H1 (cell line): ENCODE data around the gene POU3F1. TPM values are rescaled to one million over a fixed set of nuclear protein-coding genes. Genes with fewer than 3 reads are reported as not detected.
A peak's percentile ranks its signal among the peaks of the same experiment; 100 is the strongest.

Experiments
- CTCF ChIA-PET: fragments of 300-600 bp; sonication (Branson Sonifier 250); formaldehyde crosslinking; loops from one replicate; lab custom pipeline; 2021; ENCODE audit not compliant: partially characterized antibody; lab: Charles Lee
- POLR2A ChIA-PET: fragments of 300-600 bp; sonication (Branson Sonifier 250); formaldehyde crosslinking; loops from one replicate; lab custom pipeline; 2021; ENCODE audit warnings: inconsistent platforms; ENCODE audit not compliant: partially characterized antibody; lab: Charles Lee
- DNase-seq, 2 experiments: peaks; one replicate each; pipeline versions ENCODE4 v3.0.0 to v3.0.0-alpha.2; 2010 to 2022; ENCODE audit warnings: low spot score in 2 of 2, low read depth in 1 of 2, mixed read lengths in 1 of 2
- FAIRE-seq: peaks from 2 replicates; lab custom pipeline; 2011; peaks lifted over from hg19 to GRCh38; lab: Jason Lieb, UNC
- H2AFZ ChIP-seq: 2 replicates; pipeline ENCODE4 v1.8.1; 2012; ENCODE audit warnings: low read length, inconsistent platforms
- H2AK5ac ChIP-seq: 2 replicates; pipeline ENCODE4 v1.6.1; 2013; ENCODE audit warnings: low read depth, low read length
- H2BK120ac ChIP-seq: replicated peaks from 2 replicates; pipeline ENCODE3; 2013; ENCODE audit warnings: low read depth, low read length, inconsistent platforms
- H2BK12ac ChIP-seq: 2 replicates; pipeline ENCODE4 v1.6.1; 2013; ENCODE audit warnings: low read depth, low read length
- H2BK15ac ChIP-seq: 2 replicates; pipeline ENCODE4 v1.6.1; 2013; ENCODE audit warnings: low read length
- H2BK20ac ChIP-seq: 2 replicates; pipeline ENCODE4 v1.6.1; 2013; ENCODE audit warnings: low read length
- H2BK5ac ChIP-seq: 2 replicates; pipeline ENCODE4 v1.6.1; 2013; ENCODE audit warnings: low read depth, low read length
- H3K14ac ChIP-seq: 2 replicates; pipeline ENCODE4 v1.6.1; 2013; ENCODE audit warnings: inconsistent platforms; ENCODE audit not compliant: insufficient read length
- H3K18ac ChIP-seq: 2 replicates; pipeline ENCODE4 v1.6.1; 2013; ENCODE audit warnings: low read length; ENCODE audit errors: extremely low read depth
- H3K23ac ChIP-seq: 2 replicates; pipeline ENCODE4 v1.6.1; 2013; ENCODE audit warnings: inconsistent platforms; ENCODE audit not compliant: insufficient read length
- H3K23me2 ChIP-seq: 2 replicates; pipeline ENCODE4 v1.6.1; 2013; ENCODE audit warnings: low read depth, low read length
- H3K27ac ChIP-seq: 2 replicates; pipeline ENCODE4 v1.6.1; 2011; ENCODE audit warnings: low read depth, low read length, inconsistent platforms
- H3K27me3 ChIP-seq, 4 experiments: replicated peaks in 1 of 4; 1 replicate in 1 of 4; 2 replicates in 3 of 4; pipeline versions ENCODE4 v1.6.1 to v1.8.1; 2011 to 2013; ENCODE audit warnings: low read length in 3 of 4, mild to moderate bottlenecking in 3 of 4, inconsistent platforms in 2 of 4, mixed read lengths in 2 of 4, moderate library complexity in 1 of 4; ENCODE audit not compliant: control insufficient read depth in 3 of 4, insufficient read depth in 3 of 4; ENCODE audit errors: extremely low read depth in 1 of 4
- H3K36me3 ChIP-seq, 4 experiments: 2 replicates each; pipeline versions ENCODE4 v1.6.1 to v1.8.1; 2011 to 2013; ENCODE audit warnings: mild to moderate bottlenecking in 4 of 4, low read length in 3 of 4, moderate library complexity in 2 of 4, control low read depth in 1 of 4, inconsistent platforms in 1 of 4; ENCODE audit not compliant: insufficient read depth in 4 of 4, control insufficient read depth in 2 of 4
- H3K4ac ChIP-seq: replicated peaks from 2 replicates; pipeline ENCODE3; 2013; ENCODE audit warnings: low read length, low read depth, mixed read lengths, inconsistent platforms; ENCODE audit not compliant: insufficient read length
- H3K4me1 ChIP-seq, 4 experiments: replicated peaks in 1 of 4; 1 replicate in 1 of 4; 2 replicates in 3 of 4; pipeline versions ENCODE4 v1.6.1 to v1.8.1; 2011 to 2013; ENCODE audit warnings: low read length in 3 of 4, inconsistent platforms in 2 of 4, mixed read lengths in 1 of 4; ENCODE audit not compliant: insufficient read depth in 4 of 4, control insufficient read depth in 3 of 4
- H3K4me2 ChIP-seq, 2 experiments: 2 replicates each; pipeline versions ENCODE4 v1.6.1 to v1.8.1; 2011 to 2013; ENCODE audit warnings: low read depth in 2 of 2, low read length in 2 of 2, control low read depth in 1 of 2, inconsistent platforms in 1 of 2, mild to moderate bottlenecking in 1 of 2; ENCODE audit not compliant: insufficient read depth in 1 of 2
- H3K4me3 ChIP-seq, 4 experiments: fragments of 200-600, 300-600 bp in 1 of 4; sonication (generic), shearing (Covaris generic), sonication (Bioruptor Twin) in 1 of 4; 2 replicates each; pipeline versions ENCODE4 v1.5.1 to v1.8.1; 2011 to 2016; ENCODE audit warnings: low read length in 4 of 4, low read depth in 3 of 4, control low read depth in 2 of 4, inconsistent platforms in 2 of 4, mild to moderate bottlenecking in 2 of 4, mixed read lengths in 1 of 4, moderate library complexity in 1 of 4; ENCODE audit not compliant: insufficient read depth in 2 of 4; ENCODE audit errors: extremely low read depth in 1 of 4
- H3K56ac ChIP-seq: replicated peaks from 2 replicates; pipeline ENCODE3; 2013; ENCODE audit warnings: low read depth, mild to moderate bottlenecking, mixed read lengths, low read length, inconsistent platforms; ENCODE audit not compliant: insufficient read length
- H3K79me1 ChIP-seq: 2 replicates; pipeline ENCODE4 v1.6.1; 2013; ENCODE audit warnings: low read depth, low read length, control low read depth
- H3K79me2 ChIP-seq, 2 experiments: 2 replicates each; pipeline versions ENCODE4 v1.6.1 to v1.8.1; 2012 to 2013; ENCODE audit warnings: low read length in 2 of 2, mild to moderate bottlenecking in 2 of 2, inconsistent platforms in 1 of 2; ENCODE audit not compliant: insufficient read depth in 2 of 2, control insufficient read depth in 1 of 2
- H3K9ac ChIP-seq, 4 experiments: replicated peaks in 1 of 4; 1 replicate in 1 of 4; 2 replicates in 3 of 4; pipeline versions ENCODE4 v1.6.1 to v1.8.1; 2011 to 2013; ENCODE audit warnings: low read depth in 3 of 4, low read length in 3 of 4, control low read depth in 2 of 4, mild to moderate bottlenecking in 2 of 4, moderate library complexity in 2 of 4, inconsistent platforms in 1 of 4; ENCODE audit errors: extremely low read depth in 1 of 4
- H3K9me3 ChIP-seq, 2 experiments: 2 replicates each; pipeline versions ENCODE4 v1.6.1 to v1.8.1; 2012 to 2013; ENCODE audit warnings: mild to moderate bottlenecking in 2 of 2, moderate library complexity in 2 of 2, control low read depth in 1 of 2, inconsistent platforms in 1 of 2, low read depth in 1 of 2, low read length in 1 of 2, mixed read lengths in 1 of 2; ENCODE audit not compliant: insufficient read depth in 2 of 2
- H4K20me1 ChIP-seq, 2 experiments: replicated peaks in 1 of 2; 2 replicates each; pipeline versions ENCODE3 to v1.8.1; 2011 to 2013; ENCODE audit warnings: inconsistent platforms in 2 of 2, low read length in 2 of 2, mild to moderate bottlenecking in 1 of 2; ENCODE audit not compliant: insufficient read depth in 2 of 2, control insufficient read depth in 1 of 2
- H4K5ac ChIP-seq: 2 replicates; pipeline ENCODE4 v1.6.1; 2013; ENCODE audit warnings: low read length, low read depth, mixed read lengths, inconsistent platforms; ENCODE audit not compliant: insufficient read length
- H4K8ac ChIP-seq: 2 replicates; pipeline ENCODE4 v1.8.0; 2013; ENCODE audit warnings: mild to moderate bottlenecking, moderate library complexity, low read length, inconsistent platforms; ENCODE audit not compliant: insufficient read depth; ENCODE audit errors: extremely low read depth
- H4K91ac ChIP-seq: replicated peaks from 2 replicates; pipeline ENCODE3; 2013; ENCODE audit warnings: low read length, mixed read lengths, inconsistent platforms; ENCODE audit not compliant: insufficient read length
- CREB1 ChIP-seq: IDR thresholded peaks from 2 replicates; pipeline ENCODE4 v1.6.1; 2012; ENCODE audit warnings: inconsistent platforms
- EP300 ChIP-seq, 2 experiments: IDR thresholded peaks; 1 replicate in 1 of 2; 2 replicates in 1 of 2; pipeline ENCODE4 v1.6.1; 2011 to 2012; ENCODE audit warnings: low read depth in 2 of 2, low read length in 2 of 2, mild to moderate bottlenecking in 2 of 2, borderline replicate concordance in 1 of 2, inconsistent platforms in 1 of 2, moderate library complexity in 1 of 2
- HDAC2 ChIP-seq, 2 experiments: fragments of 300-600 bp in 1 of 2; sonication (generic) in 1 of 2; IDR thresholded peaks; 2 replicates each; pipeline ENCODE4 v1.6.1; 2011 to 2012; ENCODE audit warnings: low read depth in 2 of 2, low read length in 2 of 2, mild to moderate bottlenecking in 2 of 2, moderate library complexity in 2 of 2, borderline replicate concordance in 1 of 2, inconsistent platforms in 1 of 2
- KDM5A ChIP-seq: fragments of 200-600 bp; IDR thresholded peaks from 2 replicates; pipeline ENCODE4 v1.7.1; 2012; ENCODE audit warnings: mild to moderate bottlenecking, low read length, inconsistent platforms, mixed read lengths
- PHF8 ChIP-seq: fragments of 200-600 bp; sonication (generic); conservative IDR thresholded peaks from 2 replicates; pipeline ENCODE4 v1.7.1; 2012; ENCODE audit warnings: low read depth, mild to moderate bottlenecking, inconsistent platforms, low read length, moderate library complexity
- RXRA ChIP-seq: IDR thresholded peaks from 2 replicates; pipeline ENCODE4 v1.6.1; 2011; ENCODE audit warnings: low read depth, mild to moderate bottlenecking, low read length, moderate library complexity; ENCODE audit not compliant: insufficient read depth
- SRF ChIP-seq: IDR thresholded peaks from 2 replicates; pipeline ENCODE4 v1.6.1; 2011; ENCODE audit warnings: mild to moderate bottlenecking, low read depth, low read length, moderate library complexity
- YY1 ChIP-seq: IDR thresholded peaks from 2 replicates; pipeline ENCODE4 v1.6.1; 2011; ENCODE audit warnings: low read depth, mild to moderate bottlenecking, low read length
- WGBS, 2 experiments: shearing (Covaris generic) in 1 of 2; methylation state at CpG; one replicate each; pipeline versions ENCODE4 v1.1.6 to v1.1.7; 2013 to 2015; ENCODE audit warnings: low lambda C conversion rate in 2 of 2, mixed read lengths in 2 of 2, inconsistent platforms in 1 of 2, low coverage in 1 of 2, missing lambda C conversion rate in 1 of 2; ENCODE audit not compliant: insufficient replicate concordance in 2 of 2, insufficient coverage in 1 of 2, insufficient read length in 1 of 2; ENCODE audit errors: extremely low coverage in 1 of 2, missing lambda C conversion rate in 1 of 2; 5-methylcytosine and 5-hydroxymethylcytosine counted together
- polyA plus RNA-seq, 7 experiments: library from polyadenylated mRNA; depleted of rRNA in 3 of 7; stranded (reverse) in 5 of 7; unstranded in 2 of 7; fragments of >200 nt in 5 of 7; fragments of 200-250 nt in 2 of 7; gene quantifications; 1 replicate in 5 of 7; 2 replicates in 1 of 7; 4 replicates in 1 of 7; pipeline versions ENCODE4 v1.2.1 to v1.2.3, GENCODE V29; 2011 to 2013; ENCODE audit warnings: missing spikeins in 2 of 7, mixed read lengths in 2 of 7
- total RNA-seq: library from RNA; stranded (reverse); fragmentation: NEBNext Ultra II Directional; extraction: Animal tissue kit (Norgen Biotek cat#: 25700); gene quantifications from 2 replicates; pipeline ENCODE4 v1.2.1, GENCODE V29; 2021
- TF ChIP-seq, protein P1 (sequence below): IDR thresholded peaks from 2 replicates; pipeline ENCODE4 v1.6.1; 2011; ENCODE audit warnings: low read length, improper control_type of control experiment

POU3F1 gene
- total and polyA plus RNA-seq, 2 of the 8 experiments (the other 6 are each of a cell fraction or from before 2014, with no cell fraction given) = 4.2 to 10.8 TPM

GRCh38 chr1:37995751-37996345 is 50.7 kb downstream of the POU3F1 start:
- peak; percentile 28 for FAIRE-seq
- WGBS, 2 experiments = 6% methylated on average over 39 of the region's 46 CpGs; no CpG with 5 or more reads in 1 of the 2 experiments
- no peak overlapping the region for H3K14ac ChIP-seq
- DNase-seq = peak; percentile 87 to 89
- H3K79me2 ChIP-seq = no peaks in the 10 kb centered on the region
- H4K5ac ChIP-seq = peak overlapping the region; percentile 76
- peak overlapping the region; percentile 81 for H3K4ac ChIP-seq
- H2BK15ac ChIP-seq = no peak overlapping the region
- H3K56ac ChIP-seq = peak overlapping the region; percentile 90
- H2BK5ac ChIP-seq = peak overlapping the region; percentile 85; the same call in 1 of the 2 replicates
- no peak overlapping the region for H3K23ac ChIP-seq
- H2BK20ac ChIP-seq = no peak overlapping the region
- no peak overlapping the region; the same call in 1 of the 2 replicates for H2BK12ac ChIP-seq
- H4K91ac ChIP-seq = peak overlapping the region; percentile 69
- H2BK120ac ChIP-seq = peak overlapping the region; percentile 3
- peak overlapping the region; percentile 81 for H4K8ac ChIP-seq
- H3K79me1 ChIP-seq = no peaks in the 10 kb centered on the region
- peaks cover 2% of the 10 kb centered on the region for H3K23me2 ChIP-seq
- peaks cover 0 to 17% (median 5%) of the 10 kb centered on the region in 4 experiments; a peak in 5 of 8 replicates for H3K36me3 ChIP-seq
- peaks cover 0 to 29% (median 24%) of the 10 kb centered on the region in 4 experiments; a peak in 6 of 7 replicates for H3K4me1 ChIP-seq
- no peak overlapping the region for H2AFZ ChIP-seq
- H3K9ac ChIP-seq = peak overlapping the region; percentile 65 to 75 (median 66)
- no peaks in the 10 kb centered on the region; a peak in 1 of 7 replicates for H3K27me3 ChIP-seq
- peak overlapping the region; percentile 93; the same call in 1 of the 2 replicates for H2AK5ac ChIP-seq
- peak overlapping the region; percentile 77 to 79 for H3K4me2 ChIP-seq
- H3K18ac ChIP-seq = peak overlapping the region; percentile 95
- peak overlapping the region; percentile 86 for H3K27ac ChIP-seq
- no peaks in the 10 kb centered on the region for H4K20me1 ChIP-seq
- no peaks in the 10 kb centered on the region for H3K9me3 ChIP-seq
- ChIA-PET CTCF (interaction anchor here (14.7 kb wide), 1 partner anchor 20 kb away, joined by 211 read pairs; the partner anchor contains the start of gene UTP11), POLR2A (interaction anchor here (0.6 to 4.7 kb wide), 18 partner anchors 8 to 546 kb away, joined by 3 to 28 read pairs (median 6); partner anchors contain the start of genes C1orf122, CDCA8, INPP5B and UTP11)
- H3K4me3 ChIP-seq = peak overlapping the region; percentile 39 to 65 (median 58)
- 0 out of 2 replicates have a peak, but pooled peaks have one; percentile 7 for TF ChIP-seq YY1
- peak in 1 of 2 experiments; percentile 75; a peak in 1 of 3 replicates for TF ChIP-seq EP300 (IDR thresholded peaks at IDR 0.05; ENCODE audit: borderline replicate concordance in 1 of 2, low read depth in 2 of 2, low read length in 2 of 2)
- TF ChIP-seq SRF = peak; percentile 99
- TF ChIP-seq, protein P1, sequence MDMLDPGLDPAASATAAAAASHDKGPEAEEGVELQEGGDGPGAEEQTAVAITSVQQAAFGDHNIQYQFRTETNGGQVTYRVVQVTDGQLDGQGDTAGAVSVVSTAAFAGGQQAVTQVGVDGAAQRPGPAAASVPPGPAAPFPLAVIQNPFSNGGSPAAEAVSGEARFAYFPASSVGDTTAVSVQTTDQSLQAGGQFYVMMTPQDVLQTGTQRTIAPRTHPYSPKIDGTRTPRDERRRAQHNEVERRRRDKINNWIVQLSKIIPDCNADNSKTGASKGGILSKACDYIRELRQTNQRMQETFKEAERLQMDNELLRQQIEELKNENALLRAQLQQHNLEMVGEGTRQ = no peak
- TF ChIP-seq KDM5A = no peak
- TF ChIP-seq HDAC2 (IDR thresholded peaks at IDR 0.05; ENCODE audit: borderline replicate concordance in 1 of 2, low read depth in 2 of 2, low read length in 2 of 2) = peak in 1 of 2 experiments; percentile 88; a peak in 1 of 4 replicates
- peak; percentile 12; the same call in 1 of the 2 replicates for TF ChIP-seq CREB1
- TF ChIP-seq PHF8 = peak; percentile 59; the same call in 1 of the 2 replicates
- no peak for TF ChIP-seq RXRA
